Neural progenitor cell (in vitro differentiated cells): ENCODE results near the gene PPM1D.

Source experiments
- EZH2 ChIP-seq: fragments of 200-600 bp; sonication (generic); IDR thresholded peaks from 2 replicates; pipeline ENCODE4 v1.6.1; 2017; ENCODE audit warnings: antibody characterized with exemption, mild to moderate bottlenecking, moderate library complexity
- TF ChIP-seq, protein P1 (sequence below): fragments of 200-600 bp; sonication (generic); IDR thresholded peaks from 2 replicates; pipeline ENCODE4 v1.5.1; 2017; ENCODE audit warnings: antibody characterized with exemption, mild to moderate bottlenecking

DNA sequence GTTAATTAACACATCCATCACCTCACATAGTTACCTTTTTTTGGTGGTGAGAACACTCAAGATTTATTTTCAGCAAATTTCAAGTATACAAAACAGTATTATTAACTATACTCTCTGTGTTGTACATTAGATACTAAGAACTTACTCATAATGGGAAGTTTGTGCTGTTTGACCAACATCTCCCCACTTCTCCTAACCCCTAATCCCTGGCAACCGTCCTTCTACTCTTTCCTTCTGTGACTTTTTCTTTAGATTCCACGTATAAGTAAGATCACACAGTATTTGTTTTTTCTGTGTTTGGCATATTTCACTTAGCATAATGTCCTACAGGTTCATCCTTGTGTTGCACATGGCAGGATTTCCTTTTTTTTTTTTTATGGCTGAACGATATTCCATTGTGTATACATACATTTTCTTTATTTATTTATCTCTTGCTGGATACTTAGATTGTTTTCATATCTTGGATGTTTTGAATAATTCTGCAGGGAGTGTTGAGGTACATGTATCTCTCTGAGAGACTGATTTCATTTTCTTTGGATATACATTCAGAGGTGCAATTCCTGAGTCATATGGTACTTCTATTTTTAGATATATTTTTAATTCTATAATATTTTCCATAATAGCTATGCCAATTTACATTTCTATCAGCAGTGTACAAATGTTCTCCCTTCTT, 19.0 kb downstream of the PPM1D start:
- TF ChIP-seq, protein P1, sequence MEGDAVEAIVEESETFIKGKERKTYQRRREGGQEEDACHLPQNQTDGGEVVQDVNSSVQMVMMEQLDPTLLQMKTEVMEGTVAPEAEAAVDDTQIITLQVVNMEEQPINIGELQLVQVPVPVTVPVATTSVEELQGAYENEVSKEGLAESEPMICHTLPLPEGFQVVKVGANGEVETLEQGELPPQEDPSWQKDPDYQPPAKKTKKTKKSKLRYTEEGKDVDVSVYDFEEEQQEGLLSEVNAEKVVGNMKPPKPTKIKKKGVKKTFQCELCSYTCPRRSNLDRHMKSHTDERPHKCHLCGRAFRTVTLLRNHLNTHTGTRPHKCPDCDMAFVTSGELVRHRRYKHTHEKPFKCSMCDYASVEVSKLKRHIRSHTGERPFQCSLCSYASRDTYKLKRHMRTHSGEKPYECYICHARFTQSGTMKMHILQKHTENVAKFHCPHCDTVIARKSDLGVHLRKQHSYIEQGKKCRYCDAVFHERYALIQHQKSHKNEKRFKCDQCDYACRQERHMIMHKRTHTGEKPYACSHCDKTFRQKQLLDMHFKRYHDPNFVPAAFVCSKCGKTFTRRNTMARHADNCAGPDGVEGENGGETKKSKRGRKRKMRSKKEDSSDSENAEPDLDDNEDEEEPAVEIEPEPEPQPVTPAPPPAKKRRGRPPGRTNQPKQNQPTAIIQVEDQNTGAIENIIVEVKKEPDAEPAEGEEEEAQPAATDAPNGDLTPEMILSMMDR, result no peak
- no peak for TF ChIP-seq EZH2
